ENCODE measurements around the gene AHRR.
"Not testable (repeated sequence)": the region's sequence is repeated elsewhere in the genome, so short reads cannot be mapped to it uniquely, and the experiment has no call there.

The AHRR gene

GRCh38 chr5:396531-396961, 75.0 kb downstream of the AHRR start:
- DNase-seq (ENCODE audit: low read depth): no peak

DNA sequence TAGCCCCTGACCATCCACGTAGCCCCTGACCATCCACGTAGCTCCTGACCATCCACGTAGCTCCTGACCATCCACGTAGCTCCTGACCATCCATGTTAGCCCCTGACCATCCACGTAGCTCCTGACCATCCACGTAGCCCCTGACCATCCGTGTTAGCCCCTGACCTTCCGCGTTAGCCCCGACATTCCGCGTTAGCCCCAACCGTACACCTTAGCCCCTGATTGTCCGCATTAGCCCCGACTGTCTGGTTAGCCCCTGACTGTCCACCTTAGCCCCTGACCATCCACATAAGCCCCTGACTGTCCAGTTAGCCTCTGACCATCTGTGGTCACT, 76.6 kb downstream of the AHRR start:
- DNase-seq (ENCODE audit: low read depth): not testable (repeated sequence)

DNA sequence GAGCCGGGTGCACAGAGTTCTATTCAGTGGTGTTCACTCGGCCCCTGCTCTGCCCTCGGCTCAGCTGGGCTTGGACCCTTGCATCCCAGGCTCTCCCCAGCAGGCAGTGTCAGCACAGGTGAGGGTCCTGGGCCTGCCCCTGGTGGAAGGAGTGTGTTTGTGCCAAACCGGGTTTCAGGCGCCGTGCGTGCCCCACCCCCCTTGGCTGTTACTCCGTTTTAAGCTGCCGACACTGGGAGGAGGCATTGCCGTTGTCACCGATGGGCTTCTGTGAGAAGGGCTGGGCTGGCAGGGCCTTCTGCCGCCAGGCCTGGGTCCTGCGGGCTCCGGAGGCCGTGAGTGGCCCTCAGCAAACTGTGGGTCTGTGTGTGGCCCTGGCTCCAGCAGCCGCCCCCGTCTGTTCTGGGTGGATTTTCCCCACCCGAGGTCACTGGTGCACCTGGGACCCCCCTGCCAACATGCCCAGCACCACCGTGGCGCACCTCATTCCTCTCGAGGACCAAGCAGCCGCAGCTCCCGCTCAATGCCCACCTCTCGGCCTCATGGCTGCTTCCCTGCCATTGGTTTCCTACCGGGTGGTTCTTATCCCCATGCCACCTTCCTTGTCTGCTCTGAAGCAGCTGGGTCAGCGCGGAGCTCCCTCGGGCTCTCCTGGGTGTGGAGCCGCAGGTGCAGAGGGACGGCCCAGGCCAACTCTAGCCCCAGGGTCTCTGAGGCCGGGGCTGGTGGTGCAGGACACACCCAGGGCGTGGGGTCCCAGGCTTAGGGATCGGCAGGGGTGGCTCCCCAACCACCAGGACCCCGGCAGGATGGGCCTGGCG, 77.2 kb downstream of the AHRR start:
- no peak for DNase-seq (ENCODE audit: low read depth)

DNA sequence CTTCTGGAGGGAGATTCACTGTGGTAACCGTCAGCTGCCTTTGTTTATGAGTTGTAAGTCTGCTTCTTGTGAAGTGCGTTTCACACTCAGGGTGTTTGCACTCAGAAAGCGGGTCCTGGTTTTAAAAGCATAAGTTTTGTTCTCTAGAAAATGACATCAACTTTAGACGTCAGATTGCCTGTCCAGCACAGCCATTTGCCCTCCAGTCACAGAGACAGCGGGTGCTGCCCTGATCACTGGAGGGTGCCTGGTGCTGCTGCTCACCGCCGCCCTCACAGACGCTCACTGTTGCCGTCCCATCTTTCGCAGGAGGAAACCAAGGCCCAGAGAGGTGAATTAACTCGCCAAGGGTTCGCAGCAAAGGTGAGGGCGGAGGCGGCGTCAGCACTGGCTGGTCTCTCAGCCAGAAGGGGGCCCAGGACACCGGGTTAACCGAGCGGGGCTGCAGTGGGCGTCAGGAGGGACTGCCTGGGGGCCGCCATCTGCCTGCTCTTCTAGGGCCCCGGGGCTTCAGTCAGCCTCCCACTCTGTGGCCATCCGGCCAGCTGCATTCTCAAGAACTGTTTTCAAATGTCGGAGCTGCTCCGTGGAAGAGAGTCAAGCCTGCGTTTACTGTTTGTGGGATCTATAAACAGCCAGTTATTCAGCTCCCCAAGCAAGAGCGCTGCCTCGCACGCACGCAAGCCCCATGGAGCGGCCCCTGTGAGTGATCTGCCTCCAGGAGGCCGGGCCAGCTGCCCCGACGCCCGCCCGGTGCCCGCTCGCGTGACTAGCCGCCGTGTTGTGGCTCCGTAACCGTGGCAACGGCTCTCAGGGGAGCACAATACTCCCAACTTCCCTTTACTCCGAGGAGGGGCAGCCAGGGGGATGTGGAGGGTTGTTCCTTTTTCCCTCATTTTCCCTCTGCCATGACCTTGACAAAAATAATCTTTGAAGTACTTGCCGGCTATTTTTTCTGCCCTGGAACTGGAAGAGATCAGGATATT, 78.1 kb downstream of the AHRR start:
- peak; percentile 94 for DNase-seq (ENCODE audit: low read depth)

DNA sequence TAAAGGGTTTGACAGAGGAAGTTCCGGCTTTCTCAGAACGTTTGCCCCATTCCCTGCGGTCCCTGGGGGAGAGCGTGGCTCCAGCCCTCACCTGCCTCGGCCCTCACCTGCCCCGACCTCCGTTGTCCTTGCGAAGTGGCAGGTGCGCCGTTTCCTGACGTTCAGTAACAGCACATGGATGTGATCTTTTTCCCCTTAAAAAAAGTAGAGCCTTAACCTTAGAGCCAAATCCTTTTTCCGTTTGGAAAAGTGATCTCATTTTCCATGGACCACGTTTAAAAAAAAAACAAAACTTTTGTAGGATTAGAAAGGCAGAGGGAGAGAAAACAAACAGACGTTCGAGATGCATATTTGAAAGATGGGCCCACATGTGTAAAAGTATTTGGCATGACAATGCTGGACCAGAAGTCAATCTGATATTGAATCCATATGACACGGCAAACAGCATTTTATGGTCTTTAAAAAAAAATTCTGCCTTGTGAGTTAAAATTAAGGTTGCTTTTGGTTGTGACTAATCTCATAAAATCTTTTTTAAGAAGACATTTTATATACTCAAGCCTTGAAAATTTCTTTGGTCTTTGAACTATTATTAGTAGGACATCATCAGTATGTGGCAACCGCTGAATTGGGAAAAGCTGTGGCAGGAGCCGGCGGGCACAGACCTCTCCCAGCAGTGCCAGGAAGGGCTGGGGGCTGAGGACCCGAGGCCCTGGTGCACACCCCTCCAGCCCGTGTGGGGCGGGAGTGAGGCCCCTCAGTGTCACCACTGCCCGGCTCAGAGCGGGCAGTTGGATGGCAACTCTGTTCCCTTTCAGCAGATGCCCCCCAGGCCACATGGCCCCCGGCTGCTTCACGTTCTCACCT, 79.0 kb downstream of the AHRR start:
- no peak for DNase-seq (ENCODE audit: low read depth)

DNA sequence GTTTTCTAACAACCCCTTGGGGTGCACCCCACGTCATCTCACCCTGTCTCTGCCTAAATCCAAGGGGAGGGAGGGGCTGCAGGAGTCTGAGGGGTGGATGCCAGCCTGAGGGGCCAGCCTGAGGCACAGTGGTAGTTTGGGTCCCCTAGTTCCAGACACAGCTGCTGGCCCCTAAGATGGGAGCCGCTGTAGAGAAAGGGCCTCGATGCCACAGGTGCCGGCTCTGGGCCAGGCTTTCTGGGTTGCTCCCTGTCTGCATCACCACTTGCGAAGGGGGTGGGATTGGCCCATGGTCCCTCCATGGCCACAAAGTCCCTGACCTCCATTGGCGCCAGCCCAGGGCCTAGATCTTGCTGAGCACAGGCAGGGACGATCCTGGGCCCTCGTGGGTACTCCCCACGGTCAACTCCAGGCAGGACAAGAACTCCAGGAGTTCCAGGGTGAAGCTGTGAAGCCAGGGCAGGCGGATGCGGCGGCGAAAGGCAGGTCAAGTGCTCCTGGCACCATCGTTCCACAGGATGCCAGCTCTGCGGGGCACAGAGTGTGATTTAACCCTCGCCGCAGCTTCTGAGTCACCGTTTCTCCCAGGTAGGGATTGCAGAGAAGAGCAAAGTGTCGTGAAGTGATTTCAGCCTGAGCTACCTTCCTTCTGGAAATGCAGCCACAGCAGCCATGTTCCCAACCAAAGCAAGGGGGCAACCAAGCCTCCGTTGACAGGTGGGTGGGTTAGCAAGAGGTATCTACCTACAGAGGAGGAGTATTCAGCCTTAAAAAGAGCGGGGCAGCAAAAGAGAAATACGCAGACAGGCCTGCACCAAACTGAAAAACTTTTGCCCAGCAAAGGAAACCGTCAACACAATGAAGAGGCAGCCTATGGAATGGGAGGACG, 79.9 kb downstream of the AHRR start:
- no peak for DNase-seq (ENCODE audit: low read depth)

- not testable (repeated sequence) for DNase-seq (ENCODE audit: low read depth)
Measured at GRCh38 chr5:402219-402614, 80.7 kb downstream of the AHRR start.

GRCh38 chr5:402615-403359, 81.3 kb downstream of the AHRR start:
- DNase-seq (ENCODE audit: low read depth): no peak

- no peak for DNase-seq (ENCODE audit: low read depth)
Measured at GRCh38 chr5:403995-404394, 82.5 kb downstream of the AHRR start.

DNA sequence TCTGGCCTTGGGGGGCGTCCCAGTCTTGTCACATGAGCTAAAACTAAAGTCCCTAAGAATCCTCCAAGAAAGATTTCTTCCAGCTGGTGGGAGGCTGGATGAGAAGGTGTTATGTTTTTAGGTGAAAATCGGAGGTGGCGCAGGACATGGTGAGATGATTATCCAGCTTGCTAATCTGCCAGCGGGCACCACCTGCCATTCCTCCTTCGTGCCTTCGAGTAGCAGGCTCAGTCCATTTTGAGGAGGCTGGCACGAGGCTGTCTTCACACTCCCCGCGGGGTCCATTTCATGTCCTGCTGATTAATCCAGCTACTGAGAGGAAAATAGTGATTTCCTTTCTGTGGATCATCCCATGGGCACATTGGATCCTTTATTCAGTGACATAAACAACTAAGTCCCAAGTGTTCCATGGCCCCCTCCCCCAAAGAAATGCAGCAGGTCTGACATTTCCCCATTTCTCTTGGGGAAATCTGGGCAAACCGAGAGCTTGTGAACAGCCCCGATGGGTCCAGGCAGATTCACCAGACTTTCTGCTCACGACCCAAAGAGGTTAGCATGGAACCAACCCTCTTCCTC, 83.2 kb downstream of the AHRR start:
- no peak for DNase-seq (ENCODE audit: low read depth)

GRCh38 chr5:405421-405820, 83.9 kb downstream of the AHRR start:
- DNase-seq (ENCODE audit: low read depth): no peak

- DNase-seq (ENCODE audit: low read depth): no peak
Measured at GRCh38 chr5:406041-406440, 84.5 kb downstream of the AHRR start.

DNA sequence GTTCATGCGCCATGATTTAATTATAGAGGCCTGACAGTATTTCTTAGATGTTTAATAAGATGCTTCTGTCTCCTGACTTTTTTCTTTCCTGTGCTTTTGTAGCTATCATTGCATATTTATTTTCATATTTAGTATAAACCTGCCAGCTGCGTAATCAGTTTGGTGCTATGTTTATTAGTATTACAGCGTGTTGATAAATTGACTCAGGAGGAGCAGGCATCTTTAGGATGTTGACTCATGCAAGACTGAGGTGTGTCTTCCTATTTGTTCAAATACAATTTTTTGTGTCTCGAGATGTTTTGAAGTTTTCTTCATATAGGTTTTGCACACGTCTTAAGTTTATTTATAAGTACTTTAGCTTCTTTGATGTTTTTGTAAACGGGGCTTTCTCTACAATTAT, 85.5 kb downstream of the AHRR start:
- no peak for DNase-seq (ENCODE audit: low read depth)

DNA sequence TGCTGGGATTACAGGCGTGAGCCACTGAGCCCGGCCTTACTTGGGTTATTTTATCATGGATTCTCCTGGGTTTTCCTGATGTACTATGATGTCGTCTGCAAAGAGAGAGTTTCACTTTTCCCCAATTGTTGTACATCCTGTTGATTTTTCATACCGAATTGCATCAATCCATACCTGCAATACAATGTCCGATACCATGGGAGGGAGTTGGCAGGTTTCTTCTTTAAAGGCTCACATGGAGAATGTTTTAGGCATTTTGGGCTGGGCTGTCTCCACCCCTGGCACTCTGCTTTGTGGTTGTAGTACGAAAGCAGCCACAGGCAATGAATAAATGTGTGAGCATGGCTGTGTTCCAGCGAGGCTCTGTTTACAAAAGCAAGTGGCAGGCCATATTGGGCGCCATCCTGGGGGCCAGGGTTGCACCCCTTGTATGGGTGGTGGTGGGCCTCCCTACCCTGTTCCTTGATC, 86.3 kb downstream of the AHRR start:
- no peak for DNase-seq (ENCODE audit: low read depth)

DNA sequence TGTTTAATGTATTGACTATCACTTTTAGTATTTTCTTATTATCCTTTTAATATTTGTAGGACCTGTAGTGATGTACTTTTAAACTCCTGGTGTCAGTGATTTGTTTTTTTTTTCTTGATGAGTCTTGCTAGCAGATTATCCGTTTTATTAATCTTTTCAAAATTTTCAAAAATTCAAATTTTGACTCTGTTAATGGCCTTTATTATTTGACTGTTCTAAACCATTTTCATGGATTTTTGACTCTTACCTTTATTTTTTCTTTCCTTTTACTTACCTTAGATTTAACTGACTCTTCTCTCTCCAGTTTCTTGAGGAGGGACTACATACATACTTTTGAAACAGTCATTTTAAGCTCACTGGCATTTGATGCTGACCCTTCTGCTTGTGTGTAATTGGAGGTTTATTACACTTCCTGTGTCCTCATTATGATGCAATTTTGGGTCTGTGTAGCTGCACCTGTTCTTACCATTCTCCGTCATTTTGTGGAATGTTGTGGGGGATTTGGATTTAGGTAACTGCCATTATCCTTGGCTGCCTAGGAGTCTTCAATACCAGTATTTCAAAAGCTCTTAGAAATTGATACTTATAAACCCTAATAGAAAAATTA, 89.5 kb downstream of the AHRR start:
- no peak for DNase-seq (ENCODE audit: low read depth)

DNA sequence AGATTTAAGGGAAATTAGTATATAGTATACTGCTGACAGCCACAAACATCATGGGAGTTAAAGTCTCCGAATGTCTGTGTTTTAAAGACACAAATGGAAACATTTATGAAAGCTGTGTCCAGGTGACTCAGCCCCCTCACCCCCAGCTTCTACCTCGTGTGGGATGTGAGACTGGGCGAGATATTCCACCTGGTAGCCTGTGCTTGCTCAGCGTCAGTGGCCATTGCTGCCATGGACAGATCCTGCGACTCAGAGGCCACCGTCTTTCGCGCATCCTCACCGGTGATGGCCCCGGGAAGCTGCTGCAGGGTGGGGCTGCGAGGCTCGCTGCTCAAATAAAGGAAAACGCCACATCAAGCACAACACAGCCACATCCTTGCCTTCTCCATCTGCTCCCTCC, 90.2 kb downstream of the AHRR start:
- DNase-seq (ENCODE audit: low read depth): no peak

- peak; percentile 83 for DNase-seq (ENCODE audit: low read depth)
Measured at GRCh38 chr5:414991-415927, 93.7 kb downstream of the AHRR start.

GRCh38 chr5:415928-416635, 94.6 kb downstream of the AHRR start:
- DNase-seq (ENCODE audit: low read depth): no peak
